Thoracic aorta (tissue), 2 donors: Measurements from ENCODE around the gene PADI6. TPM values are rescaled to one million over a fixed set of nuclear protein-coding genes. Genes with fewer than 3 reads are reported as not detected.

Experiments
- ATAC-seq: fragments of 150-250 bp; one replicate; pipeline ENCODE4 v1.8.0; 2017; ENCODE audit warnings: low read depth; ENCODE audit not compliant: insufficient number of reproducible peaks, low FRiP score
- DNase-seq: peaks from one replicate; pipeline ENCODE4 v3.0.0-alpha.2; 2020; ENCODE audit warnings: low spot score
- H3K27ac ChIP-seq, 2 donors: fragments of 200-600 bp; sonication (generic); 1 replicate in 1 of 2; 2 replicates in 1 of 2; pipeline ENCODE4 v1.5.1; 2016; ENCODE audit warnings: mild to moderate bottlenecking in 2 of 2, moderate library complexity in 2 of 2
- H3K27me3 ChIP-seq: fragments of 200-600 bp; sonication (generic); replicated peaks from 2 replicates; pipeline ENCODE4 v1.6.0; 2016; ENCODE audit warnings: mild to moderate bottlenecking; ENCODE audit not compliant: insufficient read depth
- H3K36me3 ChIP-seq: fragments of 200-600 bp; sonication (generic); one replicate; pipeline ENCODE4 v1.5.1; 2016
- H3K4me1 ChIP-seq, 2 donors: fragments of 200-600 bp; sonication (generic); 1 replicate in 1 of 2; 2 replicates in 1 of 2; pipeline versions ENCODE4 v1.5.1 to v1.6.0; 2016; ENCODE audit warnings: low read depth in 2 of 2, mild to moderate bottlenecking in 1 of 2; ENCODE audit not compliant: control insufficient read depth in 1 of 2
- H3K4me3 ChIP-seq: fragments of 200-600 bp; sonication (generic); 2 replicates; pipeline ENCODE4 v1.5.1; 2016; ENCODE audit warnings: mild to moderate bottlenecking
- H3K9me3 ChIP-seq: fragments of 200-600 bp; sonication (generic); 2 replicates; pipeline ENCODE4 v1.5.1; 2016
- CTCF ChIP-seq: fragments of 200-600 bp; sonication (generic); IDR thresholded peaks from one replicate; pipeline ENCODE4 v1.5.1; 2019; ENCODE audit warnings: antibody characterized with exemption
- total RNA-seq, 2 donors: library from RNA; depleted of rRNA; stranded (reverse); fragments of >200 nt; gene quantifications; one replicate each; pipeline versions ENCODE4 v1.1.0 to v1.2.3, GENCODE V29; 2016

Gene PADI6
- total RNA-seq, 2 donors from 2014 or later: not detected

- no peak for ATAC-seq
- DNase-seq: no peak
- H3K4me1 ChIP-seq: no peaks in the 10 kb centered on the region
- no peaks in the 10 kb centered on the region for H3K27me3 ChIP-seq
- no peak overlapping the region for H3K27ac ChIP-seq
- H3K9me3 ChIP-seq: no peaks in the 10 kb centered on the region
- no peaks in the 10 kb centered on the region for H3K36me3 ChIP-seq
- no peak for TF ChIP-seq CTCF
- H3K4me3 ChIP-seq: no peak overlapping the region
These were observed 3.7 kb downstream of the PADI6 start for GRCh38 chr1:17375651-17376050.

GRCh38 chr1:17377325-17377953, 5.4 kb downstream of the PADI6 start:
- Histone ChIP-seq H3K9me3 (no peaks in the 10 kb centered on the region), H3K36me3 (no peaks in the 10 kb centered on the region), H3K4me3 (no peak overlapping the region), H3K27me3 (no peaks in the 10 kb centered on the region), H3K27ac (no peak overlapping the region), H3K4me1 (no peaks in the 10 kb centered on the region)
- ATAC-seq: no peak
- no peak for DNase-seq
- TF ChIP-seq CTCF: no peak

- Histone ChIP-seq H3K36me3 (no peaks in the 10 kb centered on the region), H3K9me3 (no peaks in the 10 kb centered on the region), H3K27ac (no peak overlapping the region), H3K27me3 (peaks cover 4% of the 10 kb centered on the region), H3K4me1 (no peaks in the 10 kb centered on the region), H3K4me3 (no peak overlapping the region)
- ATAC-seq (no peak), DNase-seq (no peak)
- no peak for TF ChIP-seq CTCF
These were observed 9.2 kb downstream of the PADI6 start for GRCh38 chr1:17381161-17381560.

- H3K27me3 ChIP-seq: no peaks in the 10 kb centered on the region
- H3K36me3 ChIP-seq: no peaks in the 10 kb centered on the region
- ATAC-seq (no peak), DNase-seq (no peak)
- no peak overlapping the region for H3K4me3 ChIP-seq
- H3K27ac ChIP-seq: no peak overlapping the region
- TF ChIP-seq CTCF: no peak
- H3K9me3 ChIP-seq: no peaks in the 10 kb centered on the region
- no peaks in the 10 kb centered on the region for H3K4me1 ChIP-seq
These were observed 20.3 kb downstream of the PADI6 start for GRCh38 chr1:17392199-17392740.

GRCh38 chr1:17393230-17393629, 21.2 kb downstream of the PADI6 start:
- Histone ChIP-seq H3K4me1 (no peaks in the 10 kb centered on the region), H3K27me3 (no peaks in the 10 kb centered on the region), H3K9me3 (no peaks in the 10 kb centered on the region), H3K27ac (no peak overlapping the region), H3K36me3 (no peaks in the 10 kb centered on the region), H3K4me3 (no peak overlapping the region)
- TF ChIP-seq CTCF: no peak
- DNase-seq (no peak), ATAC-seq (no peak)
